Measurements from ENCODE around the gene LRRC8A. TPM values are rescaled to one million over a fixed set of nuclear protein-coding genes. Genes with fewer than 3 reads are reported as not detected.

LRRC8A gene
- total and polyA plus RNA-seq, 2 of the 13 experiments (the other 11 are each of a cell fraction or from before 2014, with no cell fraction given), result 16.1 to 40.6 TPM

DNA sequence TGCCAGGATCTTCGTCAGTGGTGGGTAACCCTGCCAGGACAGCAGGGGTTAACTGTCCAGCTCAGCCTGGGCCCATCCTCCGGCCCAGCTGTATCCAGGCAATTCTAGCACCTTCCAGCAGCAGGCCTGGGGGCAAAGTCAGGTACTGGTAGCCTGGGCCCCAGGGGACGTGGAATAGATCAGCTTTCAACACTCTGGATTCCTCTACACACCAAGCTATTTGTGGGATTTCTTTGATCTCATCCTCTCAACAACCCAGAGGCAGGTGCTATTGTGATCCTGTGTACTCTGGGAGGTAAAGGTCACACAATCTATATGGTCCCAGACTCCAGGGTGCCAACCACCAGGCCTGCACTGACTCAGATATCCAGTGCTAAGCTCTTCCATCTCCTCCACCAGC, 43.6 kb upstream of the LRRC8A start (continued):
- TF ChIP-seq NR2F6 (IDR thresholded peaks at IDR 0.05) (peak; percentile 94), NR2F6 (CRISPR knock-in tag; IDR thresholded peaks at IDR 0.05) (peak; percentile 97), GTF3A (CRISPR knock-in tag; conservative IDR thresholded peaks at IDR 0.05) (no peak), ZNF615 (CRISPR knock-in tag; IDR thresholded peaks at IDR 0.05; ENCODE audit: borderline replicate concordance) (no peak), NFE2 (CRISPR knock-in tag; IDR thresholded peaks at IDR 0.05) (no peak), HDAC2 (CRISPR knock-in tag; IDR thresholded peaks at IDR 0.05) (peak; percentile 76), ZNF776 (CRISPR knock-in tag; IDR thresholded peaks at IDR 0.05) (no peak), ZNF557 (CRISPR knock-in tag; IDR thresholded peaks at IDR 0.05) (no peak), ZNF430 (CRISPR knock-in tag; IDR thresholded peaks at IDR 0.05) (no peak), ZNF772 (CRISPR knock-in tag; IDR thresholded peaks at IDR 0.05) (peak; percentile 63; the same call in 1 of the 2 replicates), NCOA2 (CRISPR knock-in tag; IDR thresholded peaks at IDR 0.05) (peak; percentile 78), SKI (IDR thresholded peaks at IDR 0.05; ENCODE audit: partially characterized antibody) (peak; percentile 36), ZNF792 (CRISPR knock-in tag; IDR thresholded peaks at IDR 0.05) (peak; percentile 50; the same call in 1 of the 2 replicates), CREB1 (IDR thresholded peaks at IDR 0.05) (no peak), CREB1 (CRISPR knock-in tag; IDR thresholded peaks at IDR 0.05) (peak; percentile 57; the same call in 1 of the 2 replicates), ZNF660 (CRISPR knock-in tag; IDR thresholded peaks at IDR 0.05; ENCODE audit: borderline replicate concordance, low read depth) (no peak), ZFP37 (CRISPR knock-in tag; IDR thresholded peaks at IDR 0.05; ENCODE audit: borderline replicate concordance) (no peak), ZNF564 (CRISPR knock-in tag; IDR thresholded peaks at IDR 0.05) (0 out of 2 replicates have a peak, but pooled peaks have one; percentile 36), RFX3 (CRISPR knock-in tag; IDR thresholded peaks at IDR 0.05) (no peak), TAF1 (CRISPR knock-in tag; IDR thresholded peaks at IDR 0.05) (no peak), ZBTB38 (CRISPR knock-in tag; IDR thresholded peaks at IDR 0.05) (peak; percentile 66), HOXA3 (CRISPR knock-in tag; IDR thresholded peaks at IDR 0.05) (peak; percentile 29; the same call in 1 of the 2 replicates), ERF (CRISPR knock-in tag; IDR thresholded peaks at IDR 0.05) (peak; percentile 52; the same call in 1 of the 2 replicates), CHD2 (IDR thresholded peaks at IDR 0.05; ENCODE audit: low read depth, low read length) (no peak)
- TF ChIP-seq, protein P1, sequence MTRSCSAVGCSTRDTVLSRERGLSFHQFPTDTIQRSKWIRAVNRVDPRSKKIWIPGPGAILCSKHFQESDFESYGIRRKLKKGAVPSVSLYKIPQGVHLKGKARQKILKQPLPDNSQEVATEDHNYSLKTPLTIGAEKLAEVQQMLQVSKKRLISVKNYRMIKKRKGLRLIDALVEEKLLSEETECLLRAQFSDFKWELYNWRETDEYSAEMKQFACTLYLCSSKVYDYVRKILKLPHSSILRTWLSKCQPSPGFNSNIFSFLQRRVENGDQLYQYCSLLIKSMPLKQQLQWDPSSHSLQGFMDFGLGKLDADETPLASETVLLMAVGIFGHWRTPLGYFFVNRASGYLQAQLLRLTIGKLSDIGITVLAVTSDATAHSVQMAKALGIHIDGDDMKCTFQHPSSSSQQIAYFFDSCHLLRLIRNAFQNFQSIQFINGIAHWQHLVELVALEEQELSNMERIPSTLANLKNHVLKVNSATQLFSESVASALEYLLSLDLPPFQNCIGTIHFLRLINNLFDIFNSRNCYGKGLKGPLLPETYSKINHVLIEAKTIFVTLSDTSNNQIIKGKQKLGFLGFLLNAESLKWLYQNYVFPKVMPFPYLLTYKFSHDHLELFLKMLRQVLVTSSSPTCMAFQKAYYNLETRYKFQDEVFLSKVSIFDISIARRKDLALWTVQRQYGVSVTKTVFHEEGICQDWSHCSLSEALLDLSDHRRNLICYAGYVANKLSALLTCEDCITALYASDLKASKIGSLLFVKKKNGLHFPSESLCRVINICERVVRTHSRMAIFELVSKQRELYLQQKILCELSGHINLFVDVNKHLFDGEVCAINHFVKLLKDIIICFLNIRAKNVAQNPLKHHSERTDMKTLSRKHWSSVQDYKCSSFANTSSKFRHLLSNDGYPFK (CRISPR knock-in tag; IDR thresholded peaks at IDR 0.05; ENCODE audit: borderline replicate concordance), result no peak; the same call in 1 of the 2 replicates
- TF ChIP-seq, protein P2, sequence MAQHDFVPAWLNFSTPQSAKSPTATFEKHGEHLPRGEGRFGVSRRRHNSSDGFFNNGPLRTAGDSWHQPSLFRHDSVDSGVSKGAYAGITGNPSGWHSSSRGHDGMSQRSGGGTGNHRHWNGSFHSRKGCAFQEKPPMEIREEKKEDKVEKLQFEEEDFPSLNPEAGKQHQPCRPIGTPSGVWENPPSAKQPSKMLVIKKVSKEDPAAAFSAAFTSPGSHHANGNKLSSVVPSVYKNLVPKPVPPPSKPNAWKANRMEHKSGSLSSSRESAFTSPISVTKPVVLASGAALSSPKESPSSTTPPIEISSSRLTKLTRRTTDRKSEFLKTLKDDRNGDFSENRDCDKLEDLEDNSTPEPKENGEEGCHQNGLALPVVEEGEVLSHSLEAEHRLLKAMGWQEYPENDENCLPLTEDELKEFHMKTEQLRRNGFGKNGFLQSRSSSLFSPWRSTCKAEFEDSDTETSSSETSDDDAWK (CRISPR knock-in tag; IDR thresholded peaks at IDR 0.05), result no peak
- TF ChIP-seq, protein P3, sequence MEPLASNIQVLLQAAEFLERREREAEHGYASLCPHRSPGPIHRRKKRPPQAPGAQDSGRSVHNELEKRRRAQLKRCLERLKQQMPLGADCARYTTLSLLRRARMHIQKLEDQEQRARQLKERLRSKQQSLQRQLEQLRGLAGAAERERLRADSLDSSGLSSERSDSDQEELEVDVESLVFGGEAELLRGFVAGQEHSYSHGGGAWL (CRISPR knock-in tag; IDR thresholded peaks at IDR 0.05), result no peak
- TF ChIP-seq, protein P4, sequence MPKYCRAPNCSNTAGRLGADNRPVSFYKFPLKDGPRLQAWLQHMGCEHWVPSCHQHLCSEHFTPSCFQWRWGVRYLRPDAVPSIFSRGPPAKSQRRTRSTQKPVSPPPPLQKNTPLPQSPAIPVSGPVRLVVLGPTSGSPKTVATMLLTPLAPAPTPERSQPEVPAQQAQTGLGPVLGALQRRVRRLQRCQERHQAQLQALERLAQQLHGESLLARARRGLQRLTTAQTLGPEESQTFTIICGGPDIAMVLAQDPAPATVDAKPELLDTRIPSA (CRISPR knock-in tag; IDR thresholded peaks at IDR 0.05; ENCODE audit: borderline replicate concordance), result no peak
- TF ChIP-seq, protein P5, sequence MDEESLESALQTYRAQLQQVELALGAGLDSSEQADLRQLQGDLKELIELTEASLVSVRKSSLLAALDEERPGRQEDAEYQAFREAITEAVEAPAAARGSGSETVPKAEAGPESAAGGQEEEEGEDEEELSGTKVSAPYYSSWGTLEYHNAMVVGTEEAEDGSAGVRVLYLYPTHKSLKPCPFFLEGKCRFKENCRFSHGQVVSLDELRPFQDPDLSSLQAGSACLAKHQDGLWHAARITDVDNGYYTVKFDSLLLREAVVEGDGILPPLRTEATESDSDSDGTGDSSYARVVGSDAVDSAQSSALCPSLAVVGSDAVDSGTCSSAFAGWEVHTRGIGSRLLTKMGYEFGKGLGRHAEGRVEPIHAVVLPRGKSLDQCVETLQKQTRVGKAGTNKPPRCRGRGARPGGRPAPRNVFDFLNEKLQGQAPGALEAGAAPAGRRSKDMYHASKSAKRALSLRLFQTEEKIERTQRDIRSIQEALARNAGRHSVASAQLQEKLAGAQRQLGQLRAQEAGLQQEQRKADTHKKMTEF (CRISPR knock-in tag; IDR thresholded peaks at IDR 0.05), result peak; percentile 71
